SK-N-SH (cell line): Measurements from ENCODE around the gene AMZ1. TPM values are rescaled to one million over a fixed set of nuclear protein-coding genes. Genes with fewer than 3 reads are reported as not detected.
A peak's percentile ranks its signal among the peaks of the same experiment; 100 is the strongest.
"Not testable (repeated sequence)": the region's sequence is repeated elsewhere in the genome, so short reads cannot be mapped to it uniquely, and the experiment has no call there.

Source experiments
- CTCF ChIA-PET: fragments of 300-600, 350-600 bp; formaldehyde crosslinking; extraction: SDS; loops from one replicate; lab custom pipeline; 2021; lab: Yijun Ruan, JAX
- POLR2A ChIA-PET: fragments of 350-600 bp; sonication (Branson Sonifier 250); formaldehyde crosslinking; extraction: SDS; loops from one replicate; lab custom pipeline; 2020; ENCODE audit warnings: antibody characterized with exemption, inconsistent platforms; lab: Yijun Ruan, JAX
- DNase-seq: peaks from one replicate; pipeline ENCODE4 v3.0.0; 2012
- H2AFZ ChIP-seq: fragments of 200-600 bp; sonication (generic); 2 replicates; pipeline ENCODE4 v1.8.1; 2016; ENCODE audit warnings: antibody characterized with exemption, mild to moderate bottlenecking, low read depth
- H3F3A ChIP-seq: fragments of 200-600 bp; sonication (generic); replicated peaks from 2 replicates; pipeline ENCODE3; 2016; ENCODE audit warnings: antibody characterized with exemption, mild to moderate bottlenecking; ENCODE audit not compliant: insufficient read depth
- H3K27ac ChIP-seq, 2 experiments: fragments of 200-500 bp in 1 of 2; fragments of 200-600 bp in 1 of 2; sonication (Bioruptor generic) in 1 of 2; sonication (generic), shearing (Covaris generic) in 1 of 2; 2 replicates each; pipeline versions ENCODE4 v1.5.1 to v1.6.1; 2014 to 2016; ENCODE audit warnings: low read depth in 2 of 2, inconsistent platforms in 1 of 2, low read length in 1 of 2, mild to moderate bottlenecking in 1 of 2, mixed read lengths in 1 of 2
- H3K27me3 ChIP-seq: fragments of 200-600 bp; sonication (generic), shearing (Covaris generic); 2 replicates; pipeline ENCODE4 v1.6.1; 2016; ENCODE audit warnings: mixed run types; ENCODE audit not compliant: insufficient read depth
- H3K36me3 ChIP-seq, 2 experiments: fragments of 200-500 bp in 1 of 2; fragments of 200-600 bp in 1 of 2; sonication (Bioruptor generic) in 1 of 2; sonication (generic) in 1 of 2; replicated peaks in 1 of 2; 2 replicates each; pipeline versions ENCODE3 to v1.5.1; 2014 to 2016; ENCODE audit warnings: low read length in 1 of 2, mild to moderate bottlenecking in 1 of 2; ENCODE audit not compliant: insufficient read depth in 2 of 2, control insufficient read depth in 1 of 2
- H3K4me1 ChIP-seq, 2 experiments: fragments of 200-500 bp in 1 of 2; fragments of 200-600 bp in 1 of 2; sonication (Bioruptor generic) in 1 of 2; sonication (generic), shearing (Covaris generic) in 1 of 2; 2 replicates each; pipeline versions ENCODE4 v1.5.1 to v1.6.1; 2014 to 2016; ENCODE audit warnings: low read depth in 1 of 2, low read length in 1 of 2, mixed run types in 1 of 2; ENCODE audit not compliant: insufficient read depth in 2 of 2, control insufficient read depth in 1 of 2
- H3K4me2 ChIP-seq: fragments of 200-600 bp; sonication (generic), shearing (Covaris generic); 2 replicates; pipeline ENCODE4 v1.6.1; 2017; ENCODE audit warnings: mixed run types
- H3K4me3 ChIP-seq, 2 experiments: fragments of 200-500 bp in 1 of 2; fragments of 200-600 bp in 1 of 2; sonication (Bioruptor generic) in 1 of 2; sonication (generic), shearing (Covaris generic) in 1 of 2; 2 replicates each; pipeline versions ENCODE4 v1.5.1 to v1.8.1; 2014 to 2016; ENCODE audit warnings: low read depth in 2 of 2, inconsistent platforms in 1 of 2, low read length in 1 of 2, mild to moderate bottlenecking in 1 of 2, mixed read lengths in 1 of 2, moderate library complexity in 1 of 2
- H3K79me2 ChIP-seq: fragments of 200-600 bp; sonication (generic); 2 replicates; pipeline ENCODE4 v1.8.1; 2017; ENCODE audit warnings: mild to moderate bottlenecking; ENCODE audit not compliant: insufficient read depth
- H3K9ac ChIP-seq: fragments of 200-600 bp; sonication (generic); 2 replicates; pipeline ENCODE4 v1.6.1; 2017; ENCODE audit warnings: mixed run types
- H3K9me2 ChIP-seq: fragments of 200-600 bp; sonication (generic); 2 replicates; pipeline ENCODE4 v1.6.1; 2017; ENCODE audit warnings: mixed run types
- H3K9me3 ChIP-seq: fragments of 200-600 bp; sonication (generic); 2 replicates; pipeline ENCODE4 v1.6.1; 2017; ENCODE audit warnings: mixed run types, mild to moderate bottlenecking, moderate library complexity
- H4K20me1 ChIP-seq: fragments of 200-600 bp; sonication (generic); 2 replicates; pipeline ENCODE4 v1.6.1; 2017; ENCODE audit warnings: mild to moderate bottlenecking, mixed run types; ENCODE audit not compliant: insufficient read depth
- EZH2phosphoT487 ChIP-seq: fragments of 200-600 bp; sonication (generic); IDR thresholded peaks from 2 replicates; pipeline ENCODE4 v1.6.1; 2017; ENCODE audit warnings: low read depth, mixed run types, mild to moderate bottlenecking, antibody characterized with exemption, moderate library complexity, borderline replicate concordance
- GABPA ChIP-seq: IDR thresholded peaks from 2 replicates; pipeline ENCODE4 v1.4.0; 2012; ENCODE audit warnings: low read depth, mild to moderate bottlenecking
- MEF2A ChIP-seq: IDR thresholded peaks from 2 replicates; pipeline ENCODE4 v1.4.0; 2012; ENCODE audit warnings: low read depth, borderline replicate concordance
- SMC3 ChIP-seq: IDR thresholded peaks from 2 replicates; pipeline ENCODE4 v1.6.1; 2012; ENCODE audit warnings: low read depth, low read length, improper control_type of control experiment
- TCF12 ChIP-seq: IDR thresholded peaks from 2 replicates; pipeline ENCODE4 v1.4.0; 2012
- TEAD4 ChIP-seq: IDR thresholded peaks from 2 replicates; pipeline ENCODE4 v1.4.0; 2012; ENCODE audit warnings: mild to moderate bottlenecking, borderline replicate concordance; ENCODE audit not compliant: insufficient read depth
- WGBS: methylation state at CpG from one replicate; pipeline ENCODE4 v1.1.6; 2017; ENCODE audit warnings: low lambda C conversion rate; 5-methylcytosine and 5-hydroxymethylcytosine counted together
- polyA plus RNA-seq, 3 experiments: library from polyadenylated mRNA; depleted of rRNA; stranded (reverse); fragments of >200 nt; gene quantifications; 2 replicates each; pipeline ENCODE4 v1.2.3, GENCODE V29; 2012
- TF ChIP-seq, protein P1 (sequence below): fragments of 150-350 bp; IDR thresholded peaks from 2 replicates; pipeline ENCODE4 v1.6.1; 2017; ENCODE audit warnings: antibody characterized with exemption, low read length, low read depth, borderline replicate concordance

Gene AMZ1
- polyA plus RNA-seq, 1 of the 3 experiments (the other 2 are of a cell fraction): 0.15 TPM

DNA sequence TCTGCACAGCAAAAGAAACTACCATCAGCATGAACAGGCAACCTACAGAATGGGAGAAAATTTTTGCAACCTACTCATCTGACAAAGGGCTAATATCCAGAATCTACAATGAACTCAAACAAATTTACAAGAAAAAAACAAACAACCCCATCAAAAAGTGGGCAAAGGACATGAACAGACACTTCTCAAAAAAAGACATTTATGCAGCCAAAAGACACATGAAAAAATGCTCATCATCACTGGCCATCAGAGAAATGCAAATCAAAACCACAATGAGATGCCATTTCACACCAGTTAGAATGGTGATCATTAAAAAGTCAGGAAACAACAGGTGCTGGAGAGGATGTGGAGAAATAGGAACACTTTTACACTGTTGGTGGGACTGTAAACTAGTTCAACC, 60.7 kb downstream of the AMZ1 start:
- DNase-seq, H3K27me3 ChIP-seq, H3K4me3 ChIP-seq, H3K9me3 ChIP-seq, H3K36me3 ChIP-seq, CTCF ChIA-PET, H3F3A ChIP-seq, H3K4me1 ChIP-seq, H3K9ac ChIP-seq, H3K27ac ChIP-seq, H3K4me2 ChIP-seq, H2AFZ ChIP-seq, POLR2A ChIA-PET, H4K20me1 ChIP-seq, H3K9me2 ChIP-seq: not testable (repeated sequence)
- peaks cover 55% of the 10 kb centered on the region for H3K79me2 ChIP-seq

DNA sequence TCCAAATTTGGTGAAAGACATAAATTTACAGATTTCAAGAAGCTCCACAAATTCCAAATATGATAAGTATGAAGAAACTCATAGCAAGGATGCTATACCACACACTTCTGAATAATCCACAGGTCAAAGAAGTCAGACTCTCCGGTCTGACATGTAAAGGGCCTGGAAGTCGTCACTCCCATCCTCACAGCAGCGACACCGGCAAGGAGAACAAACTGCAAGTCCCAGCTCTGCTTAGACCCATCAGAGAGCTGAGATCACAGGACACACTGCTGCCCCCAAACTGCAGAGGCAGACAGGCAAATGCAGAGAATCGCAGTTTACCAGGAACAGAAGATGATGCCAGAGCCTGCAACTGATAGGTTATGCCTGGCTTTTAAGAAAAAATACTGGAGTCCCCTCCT, 62.0 kb downstream of the AMZ1 start:
- Histone ChIP-seq H3K36me3 (peaks cover 0 to 4% of the 10 kb centered on the region in 2 experiments), H3F3A (peaks cover 4% of the 10 kb centered on the region), H3K9ac (no peak overlapping the region), H4K20me1 (no peaks in the 10 kb centered on the region), H3K27ac (no peak overlapping the region), H2AFZ (no peak overlapping the region), H3K27me3 (no peaks in the 10 kb centered on the region), H3K4me2 (no peak overlapping the region)
- WGBS: 91% methylated on average over 5 of the region's 5 CpGs
- ChIA-PET POLR2A (no interaction called here), CTCF (interaction anchor here (1.0 kb wide), 1 partner anchor 69 kb away, joined by 3 read pairs; no protein-coding TSS in a partner anchor)
- TF ChIP-seq GABPA (no peak), MEF2A (no peak), TCF12 (0 out of 2 replicates have a peak, but pooled peaks have one; percentile 20), SMC3 (no peak)
- TF ChIP-seq, protein P1, sequence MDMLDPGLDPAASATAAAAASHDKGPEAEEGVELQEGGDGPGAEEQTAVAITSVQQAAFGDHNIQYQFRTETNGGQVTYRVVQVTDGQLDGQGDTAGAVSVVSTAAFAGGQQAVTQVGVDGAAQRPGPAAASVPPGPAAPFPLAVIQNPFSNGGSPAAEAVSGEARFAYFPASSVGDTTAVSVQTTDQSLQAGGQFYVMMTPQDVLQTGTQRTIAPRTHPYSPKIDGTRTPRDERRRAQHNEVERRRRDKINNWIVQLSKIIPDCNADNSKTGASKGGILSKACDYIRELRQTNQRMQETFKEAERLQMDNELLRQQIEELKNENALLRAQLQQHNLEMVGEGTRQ: no peak
- TF ChIP-seq, all 33 proteins: peak for 1
- Histone ChIP-seq H3K9me2 (no peaks in the 10 kb centered on the region), H3K79me2 (peaks cover 51% of the 10 kb centered on the region), H3K9me3 (no peaks in the 10 kb centered on the region), H3K4me1 (peaks cover 0 to 2% of the 10 kb centered on the region in 2 experiments; a peak in 1 of 4 replicates), H3K4me3 (no peak overlapping the region)
- DNase-seq: no peak

DNA sequence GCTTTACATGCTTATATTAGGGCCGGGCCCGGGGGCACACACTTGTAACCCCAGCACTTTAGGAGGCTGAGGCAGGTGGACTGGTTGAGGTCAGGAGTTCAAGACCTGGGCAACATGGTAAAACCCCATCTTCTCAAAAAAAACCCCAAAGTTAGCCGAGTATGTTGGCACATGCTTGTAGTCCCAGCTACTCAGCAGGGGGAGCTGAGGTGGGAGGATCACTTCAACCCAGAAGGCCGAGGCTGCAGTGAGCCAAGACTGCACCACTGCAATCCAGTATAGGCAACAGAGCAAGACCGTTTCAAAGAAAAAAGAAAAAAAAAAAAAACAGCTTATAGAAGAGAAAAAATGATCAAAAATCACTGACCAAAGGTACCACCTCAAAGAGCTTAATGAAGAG, 63.1 kb downstream of the AMZ1 start:
- Histone ChIP-seq H3K9ac (no peak overlapping the region), H3K4me2 (no peak overlapping the region), H3K4me3 (no peak overlapping the region), H3K9me3 (no peaks in the 10 kb centered on the region), H3K27me3 (no peaks in the 10 kb centered on the region), H3K79me2 (peaks cover 53% of the 10 kb centered on the region), H2AFZ (no peak overlapping the region), H3K27ac (no peak overlapping the region), H3F3A (peaks cover 14% of the 10 kb centered on the region), H4K20me1 (no peaks in the 10 kb centered on the region), H3K9me2 (no peaks in the 10 kb centered on the region), H3K4me1 (peaks cover 1 to 2% of the 10 kb centered on the region in 2 experiments; a peak in 2 of 4 replicates), H3K36me3 (peaks cover 0 to 14% of the 10 kb centered on the region in 2 experiments)
- POLR2A ChIA-PET: no interaction called here
- TF ChIP-seq TEAD4 (no peak), EZH2phosphoT487 (no peak)
- no peak for DNase-seq
- WGBS: 92% methylated on average over 5 of the region's 5 CpGs
- CTCF ChIA-PET: interaction anchor here (0.8 to 2.1 kb wide), 4 partner anchors 10 to 113 kb away, joined by 3 to 12 read pairs (median 5); no protein-coding TSS in a partner anchor
